GM19043 (cell line): ENCODE measurements around the gene SUN2.

ENCODE experiments used
- ATAC-seq: cut with Tn5 transposase; IDR thresholded peaks from one replicate; pipeline ENCODE4 v1.9.1; 2021; ENCODE audit warnings: low read depth; ENCODE audit not compliant: unreplicated experiment

The SUN2 gene

DNA sequence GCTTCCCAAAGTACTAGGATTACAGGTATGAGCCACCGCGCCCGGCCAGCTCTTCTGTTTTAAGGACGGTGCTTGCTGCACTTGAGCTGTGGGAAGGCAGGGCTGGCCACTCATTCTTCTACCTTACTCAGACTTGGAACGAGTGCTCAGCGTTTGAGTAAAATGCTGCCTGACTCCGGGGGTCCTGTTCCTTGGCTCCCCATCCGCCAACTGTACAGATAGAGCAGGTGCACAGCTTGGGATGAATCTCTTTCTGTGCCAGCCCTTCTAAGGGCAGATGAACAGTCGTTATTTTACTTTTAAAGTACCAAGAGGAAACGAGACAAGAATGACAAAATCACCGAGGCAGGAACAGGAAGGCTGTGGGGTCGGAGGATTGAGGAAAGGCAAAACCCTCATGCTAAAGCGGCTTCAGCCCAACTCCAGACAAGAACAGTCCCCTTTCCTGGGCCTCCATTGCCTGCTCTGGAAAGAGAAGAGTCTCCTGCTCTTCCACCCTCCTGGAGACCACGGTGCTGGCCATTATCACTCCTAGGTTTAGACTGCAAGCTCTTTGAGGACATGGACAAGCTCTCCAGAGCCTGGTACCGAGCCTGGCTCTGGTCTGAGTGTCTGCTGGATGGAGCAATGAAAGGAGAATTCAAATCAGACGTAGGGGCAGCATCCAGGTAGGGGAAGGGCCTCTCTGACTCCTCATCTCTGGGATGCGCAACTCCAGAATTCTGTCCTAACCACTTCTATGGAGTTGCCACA, 1.1 kb upstream of the SUN2 start:
- ATAC-seq = no peak

DNA sequence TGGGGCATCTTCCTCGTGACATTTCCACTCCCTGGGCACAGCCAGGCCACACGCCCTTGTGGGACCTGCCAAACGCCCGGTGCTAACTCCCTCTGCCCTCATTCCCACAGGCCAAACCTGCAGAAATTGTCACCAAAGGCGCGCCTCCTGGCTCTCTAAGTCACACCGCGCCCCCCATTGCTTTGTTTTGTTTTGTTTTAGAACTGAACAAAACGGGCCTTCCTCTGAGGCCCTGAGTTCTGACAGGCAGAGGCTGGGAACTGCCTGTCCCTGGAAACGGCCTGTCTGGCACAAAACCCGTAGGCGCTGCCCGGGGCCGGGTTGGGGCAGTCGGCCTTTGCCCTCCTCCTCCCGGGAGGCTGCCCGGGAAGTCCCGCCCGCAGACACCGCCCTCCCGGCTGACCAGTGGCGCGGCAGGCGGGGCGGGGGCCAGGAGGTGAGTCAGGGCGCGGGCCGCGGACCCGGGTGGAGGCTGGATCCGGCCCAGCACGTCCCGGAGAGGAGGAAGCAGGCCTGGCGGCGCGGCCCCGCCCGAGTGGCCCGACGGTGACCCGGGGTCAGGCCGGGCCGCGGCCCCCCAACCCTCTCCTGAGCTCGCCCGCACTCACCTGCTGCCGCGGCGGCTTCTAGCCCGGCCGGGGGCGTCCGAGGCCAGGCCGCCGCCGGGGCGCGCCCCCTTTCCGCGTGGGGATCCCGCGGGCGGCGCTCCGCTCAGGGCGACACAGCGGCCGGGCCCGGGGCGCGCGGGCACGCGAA, 465 bp downstream of the SUN2 start:
- ATAC-seq = peak; percentile 32

DNA sequence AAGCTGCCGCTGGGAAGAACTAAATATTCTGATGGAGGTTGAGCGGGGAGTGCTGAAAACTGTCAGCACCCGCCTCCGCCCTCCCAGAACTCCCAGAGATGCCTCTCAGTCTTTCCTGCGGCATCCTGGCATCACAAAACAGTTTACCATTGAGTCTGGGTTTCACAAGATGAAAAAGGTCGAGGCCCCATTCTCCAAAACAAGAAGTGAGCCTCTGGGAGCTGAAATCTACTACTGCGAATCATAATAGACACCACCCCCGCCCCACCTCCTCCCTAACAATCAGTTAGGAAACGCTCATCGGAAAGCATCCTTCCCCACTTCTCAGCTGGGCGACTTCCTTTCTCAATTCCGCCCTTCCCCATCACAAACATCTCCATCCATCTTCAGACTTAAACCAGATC, 1.0 kb downstream of the SUN2 start:
- no peak for ATAC-seq

DNA sequence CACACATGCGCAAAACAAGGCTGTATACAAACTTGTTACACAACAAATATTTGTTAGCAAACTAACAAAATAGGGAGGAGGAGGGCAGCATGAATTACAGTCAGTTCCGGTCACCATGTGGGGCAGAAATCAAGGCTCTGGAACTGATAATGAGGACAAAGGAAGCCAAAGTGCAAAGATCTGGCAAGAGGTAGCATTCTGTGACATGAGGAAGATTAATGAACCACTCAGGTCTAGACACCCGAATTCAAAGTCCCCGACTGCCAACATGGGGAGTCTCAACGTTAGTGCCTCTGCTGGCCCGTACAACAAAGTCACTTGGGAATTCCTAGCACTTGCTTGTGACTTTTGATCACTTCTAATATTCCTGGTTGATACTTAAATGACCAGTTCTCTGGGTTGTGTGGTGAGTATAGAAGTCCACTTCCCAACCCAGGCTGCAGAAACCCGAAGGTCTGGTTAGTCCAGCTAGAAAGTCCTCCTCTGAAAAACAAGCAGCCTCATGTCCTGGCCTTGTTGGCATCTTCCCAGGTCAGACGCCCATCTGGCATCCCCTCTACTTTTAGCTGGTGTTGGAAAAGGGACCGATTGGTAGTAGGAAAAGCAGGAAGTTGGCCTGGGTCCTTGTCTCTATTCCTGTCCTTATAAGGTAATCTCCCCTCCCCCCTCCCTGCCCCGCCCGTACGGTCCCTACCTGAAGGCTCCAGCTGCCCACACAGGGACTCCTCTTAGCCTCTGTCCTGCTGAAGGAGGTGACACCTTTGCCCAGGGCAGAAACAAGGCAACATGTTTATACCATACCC, 1.6 kb downstream of the SUN2 start:
- ATAC-seq = no peak

DNA sequence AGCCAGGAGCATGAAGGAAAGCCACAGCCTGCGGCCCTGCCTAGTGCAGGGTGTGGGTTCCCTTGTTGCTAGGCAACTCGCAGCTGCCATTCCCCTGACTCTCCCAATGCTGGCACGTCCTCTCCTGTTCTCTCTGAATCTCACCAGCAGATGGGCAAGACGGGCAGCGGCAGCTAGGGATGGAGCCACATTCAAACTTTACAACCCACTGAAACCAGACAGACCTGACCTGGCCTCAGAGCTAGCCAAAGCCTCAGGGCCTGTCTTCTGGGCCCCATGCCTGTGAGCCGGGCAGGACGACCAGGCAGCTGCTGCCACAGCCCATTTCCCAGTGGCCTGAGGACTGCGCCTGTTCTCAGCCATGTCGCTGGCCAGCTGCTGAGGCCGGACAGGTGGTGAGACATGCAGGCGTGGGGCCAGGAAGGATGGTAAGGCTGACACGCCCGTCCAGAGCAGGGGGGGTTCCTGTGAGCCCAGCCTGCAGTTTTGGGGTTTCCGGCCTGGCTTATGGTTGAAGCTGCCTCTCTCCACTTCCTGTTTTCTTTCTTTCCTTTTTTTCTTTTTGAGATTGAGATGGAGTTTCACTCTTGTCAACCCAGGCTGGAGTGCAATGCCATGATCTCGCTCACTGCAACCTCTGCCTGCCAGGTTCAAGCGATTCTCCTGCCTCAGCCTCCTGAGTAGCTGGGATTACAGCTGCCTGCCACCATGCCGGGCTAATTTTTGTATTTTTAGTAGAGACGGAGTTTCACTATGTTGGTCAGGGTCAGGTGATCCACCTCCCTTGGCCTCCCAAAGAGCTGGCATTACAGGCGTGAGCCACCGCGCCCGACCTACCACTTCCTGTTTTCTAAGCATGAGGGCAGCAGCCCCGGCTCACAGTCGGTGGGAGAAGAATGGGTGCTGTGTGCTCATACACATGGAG, 4.1 kb downstream of the SUN2 start:
- no peak for ATAC-seq

DNA sequence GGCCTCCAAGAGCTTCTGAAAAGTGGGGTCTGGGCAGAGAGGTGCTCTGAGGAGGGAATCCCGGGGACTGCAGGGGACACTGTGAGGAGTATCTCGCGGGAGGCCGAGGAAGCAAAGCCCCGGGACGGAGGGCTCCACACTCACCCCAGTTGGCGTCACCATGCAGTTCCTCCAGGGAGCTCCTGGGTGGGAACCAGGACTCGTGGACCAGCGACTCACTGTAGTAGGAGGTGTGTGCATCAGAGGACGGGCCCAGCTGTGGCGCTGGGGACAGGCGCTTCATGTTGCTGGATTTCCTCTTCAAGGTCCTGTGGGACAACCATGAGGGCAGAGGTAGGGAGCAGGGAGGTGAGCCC, 4.8 kb downstream of the SUN2 start:
- ATAC-seq = no peak

DNA sequence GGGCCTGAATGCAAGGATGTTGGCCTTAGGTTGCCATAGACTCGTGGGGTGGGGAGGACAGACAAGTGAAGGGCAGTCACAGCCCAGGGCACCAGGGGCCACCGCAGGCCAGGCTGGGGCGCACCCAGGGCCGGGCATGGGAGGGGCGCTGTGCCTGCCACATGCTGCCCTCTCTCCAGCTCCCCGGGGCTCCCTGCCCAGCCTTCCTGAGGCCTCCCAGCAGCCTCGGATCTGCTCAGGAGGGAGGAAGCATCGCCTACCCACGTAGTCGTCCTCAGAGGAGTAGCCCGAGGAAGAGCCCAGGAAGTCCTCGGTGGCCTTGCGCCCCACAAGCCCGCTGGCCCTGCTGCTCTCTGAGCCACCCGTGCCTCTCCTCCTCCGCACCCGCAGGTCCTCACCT, 5.2 kb downstream of the SUN2 start:
- no peak for ATAC-seq

DNA sequence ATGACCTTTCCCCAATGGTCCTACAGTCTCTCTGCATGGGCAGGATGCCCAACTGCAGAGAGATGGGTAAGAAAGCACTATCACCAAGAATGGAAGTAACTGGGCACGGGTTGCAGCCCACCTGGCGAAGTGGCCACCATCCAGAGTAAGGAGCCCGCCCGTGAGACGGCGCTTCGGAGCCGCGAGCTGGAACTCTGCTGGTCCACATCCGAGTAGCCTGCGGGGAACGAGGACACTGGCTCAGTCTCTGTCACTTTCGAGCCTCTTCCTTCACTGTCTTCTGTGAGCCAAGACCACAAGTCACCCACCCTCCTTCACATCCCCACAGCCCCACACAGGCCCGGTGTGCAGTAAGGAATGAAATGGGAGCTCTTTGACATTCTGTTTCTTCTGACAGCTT, 5.7 kb downstream of the SUN2 start:
- no peak for ATAC-seq

DNA sequence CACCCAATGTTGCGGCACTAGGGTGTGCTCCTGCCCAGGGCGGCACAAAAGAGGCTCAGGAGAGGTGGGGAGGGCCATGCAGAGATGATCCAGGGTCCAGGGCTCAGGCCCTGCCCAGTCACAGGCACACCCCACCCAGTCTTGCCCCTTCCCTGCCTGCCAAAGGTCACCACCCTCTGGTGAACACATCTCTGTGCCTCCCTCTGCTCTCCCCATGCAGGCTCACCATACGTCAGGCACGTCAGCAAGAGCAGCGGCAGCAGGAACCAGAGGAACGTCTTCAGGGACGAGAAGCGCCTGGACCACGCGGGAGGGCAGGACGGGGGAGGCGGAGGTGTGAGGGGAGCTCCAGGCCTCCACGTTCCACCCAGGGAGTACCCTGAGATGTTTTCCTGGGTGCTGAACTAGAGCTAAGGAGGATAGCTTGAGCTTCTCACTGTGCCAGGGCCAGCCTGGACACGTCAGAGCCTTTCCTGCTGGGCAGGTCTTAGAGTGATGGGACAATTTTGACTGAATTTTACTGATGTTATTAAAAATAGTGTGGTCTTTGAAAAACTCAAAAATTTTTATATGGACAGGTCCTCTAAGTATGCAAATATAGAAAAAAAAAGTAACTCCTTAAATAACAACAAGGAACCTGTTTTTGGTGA, 7.2 kb downstream of the SUN2 start:
- no peak for ATAC-seq

DNA sequence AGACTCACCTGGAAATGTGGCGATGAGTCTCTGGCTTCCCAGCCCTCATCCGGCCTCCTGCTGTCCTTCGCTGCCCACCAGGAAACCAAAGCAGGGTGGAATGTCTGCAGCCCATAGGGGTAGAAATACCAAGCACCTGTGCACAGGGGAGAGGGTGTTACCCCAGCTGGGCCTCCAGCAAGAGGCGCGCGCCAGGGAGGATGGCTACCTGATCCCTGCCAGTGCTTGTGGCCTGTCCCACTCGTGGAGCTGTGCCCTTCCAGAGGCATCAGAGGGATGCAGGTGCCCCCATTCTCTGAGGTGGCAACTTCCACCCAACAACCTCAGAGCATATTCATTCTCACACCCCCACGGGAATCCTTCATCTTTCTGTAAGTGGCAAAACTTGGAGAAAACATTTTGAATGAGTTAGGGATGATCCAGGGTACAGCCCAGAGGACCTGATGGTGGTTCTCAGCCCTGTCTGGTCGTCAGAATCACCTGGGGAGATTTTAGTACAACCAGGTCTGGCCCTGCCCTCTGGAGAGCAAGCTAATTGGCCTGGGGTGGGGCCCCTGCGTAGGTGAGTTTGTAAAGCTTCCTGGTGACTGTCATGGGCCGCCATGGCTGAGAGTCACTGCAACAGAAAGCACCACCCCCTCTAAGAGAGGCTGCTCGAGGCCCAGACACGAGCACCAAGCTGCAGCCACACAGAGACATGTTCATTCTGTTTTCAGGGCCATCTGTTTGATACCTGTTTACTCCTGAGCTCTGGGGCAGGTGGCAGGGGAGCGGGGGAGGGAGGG, 9.9 kb downstream of the SUN2 start:
- ATAC-seq = no peak

DNA sequence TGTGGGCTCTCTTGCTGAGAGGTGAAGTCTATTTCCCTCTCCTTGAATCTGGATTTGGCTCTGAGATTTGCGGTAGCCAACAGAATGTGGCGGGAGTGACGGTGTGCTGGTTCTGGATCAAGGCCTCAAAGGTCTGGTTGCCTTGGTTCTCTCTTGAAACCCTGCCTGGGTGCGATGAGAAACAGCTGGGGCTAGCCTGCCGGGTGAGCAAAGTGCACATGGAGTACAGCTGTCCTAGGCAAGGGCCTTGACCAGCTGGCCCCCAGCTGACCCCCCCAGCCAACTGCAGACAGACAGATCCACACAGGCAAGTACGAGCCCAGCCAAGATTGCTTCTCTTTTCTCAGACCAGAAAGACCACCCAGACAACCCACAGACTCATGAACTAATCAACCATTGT, 10.8 kb downstream of the SUN2 start:
- no peak for ATAC-seq

DNA sequence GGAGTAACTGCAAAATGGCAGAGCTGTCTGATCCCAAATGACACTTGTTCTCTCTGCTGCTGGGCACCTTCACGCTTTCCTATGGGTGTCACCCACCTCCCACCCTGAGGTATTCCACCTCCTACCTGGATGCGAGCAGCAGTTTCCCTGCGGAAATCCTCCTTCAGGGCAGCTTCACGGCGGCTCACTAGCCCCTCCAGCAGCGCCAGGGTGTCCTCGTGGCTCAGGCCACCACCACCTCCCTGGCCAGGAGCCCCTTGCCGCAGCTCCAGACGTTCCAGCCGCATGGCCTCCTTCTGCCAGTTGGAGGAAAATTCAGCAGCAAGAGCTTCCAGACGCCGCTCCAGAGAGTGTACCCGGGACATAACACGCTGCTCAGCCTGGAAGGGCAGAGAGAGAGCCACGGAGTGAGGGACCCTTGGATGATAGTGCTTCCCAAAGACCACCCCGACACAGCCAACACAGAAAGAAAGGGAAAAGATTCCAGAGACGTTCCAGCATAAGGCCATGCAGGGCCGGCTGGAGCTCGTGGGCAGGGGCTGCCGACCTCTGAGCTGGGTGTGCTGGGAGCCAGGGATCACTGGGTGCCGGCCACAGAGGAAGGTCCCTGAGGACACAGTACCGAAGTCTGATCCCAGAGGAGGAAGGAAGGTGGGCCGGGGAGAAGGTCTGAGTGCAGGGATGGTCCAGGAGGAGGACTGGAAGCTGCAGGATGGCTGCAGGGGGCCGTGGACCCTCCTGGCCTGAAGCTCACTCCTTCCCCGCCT, 13.4 kb downstream of the SUN2 start:
- ATAC-seq = no peak

DNA sequence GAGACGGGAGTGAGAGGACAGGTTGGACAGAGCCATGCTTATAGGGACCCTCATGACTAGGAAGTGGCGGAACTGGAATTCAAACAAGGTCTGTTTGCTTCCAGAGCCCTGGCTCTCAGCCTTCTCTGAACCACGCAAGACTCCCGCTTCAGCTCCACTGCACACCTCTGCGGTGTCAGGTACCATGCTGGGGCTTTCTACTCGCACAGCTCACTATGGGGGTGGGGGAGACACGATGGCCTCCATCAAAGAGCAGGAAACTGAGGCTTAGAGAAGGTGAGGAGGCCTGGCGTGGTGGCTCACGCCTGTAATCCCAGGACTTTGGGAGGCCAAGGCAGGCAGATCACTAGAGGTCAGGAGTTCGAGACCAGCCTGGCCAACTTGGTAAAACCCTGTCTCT, 14.2 kb downstream of the SUN2 start:
- ATAC-seq = no peak

DNA sequence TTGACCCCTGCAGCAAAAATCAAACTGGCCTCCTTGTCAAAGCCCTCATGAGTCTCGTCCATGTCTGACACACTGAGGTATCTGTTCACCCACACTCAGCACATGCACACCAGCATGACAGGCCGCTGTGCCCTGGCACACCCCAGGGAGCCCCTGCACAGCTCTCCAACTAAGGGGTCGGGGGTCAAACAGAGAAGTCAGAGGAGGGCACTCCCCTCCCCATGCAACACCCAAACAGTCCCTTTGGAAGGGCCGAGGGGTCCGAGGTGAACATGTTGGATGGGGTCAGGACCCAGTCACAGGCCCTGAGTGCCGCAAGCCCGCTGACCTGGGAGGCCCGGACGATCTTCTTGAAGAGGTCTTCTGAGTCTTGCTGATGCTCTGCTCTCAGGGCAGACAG, 14.6 kb downstream of the SUN2 start:
- no peak for ATAC-seq

DNA sequence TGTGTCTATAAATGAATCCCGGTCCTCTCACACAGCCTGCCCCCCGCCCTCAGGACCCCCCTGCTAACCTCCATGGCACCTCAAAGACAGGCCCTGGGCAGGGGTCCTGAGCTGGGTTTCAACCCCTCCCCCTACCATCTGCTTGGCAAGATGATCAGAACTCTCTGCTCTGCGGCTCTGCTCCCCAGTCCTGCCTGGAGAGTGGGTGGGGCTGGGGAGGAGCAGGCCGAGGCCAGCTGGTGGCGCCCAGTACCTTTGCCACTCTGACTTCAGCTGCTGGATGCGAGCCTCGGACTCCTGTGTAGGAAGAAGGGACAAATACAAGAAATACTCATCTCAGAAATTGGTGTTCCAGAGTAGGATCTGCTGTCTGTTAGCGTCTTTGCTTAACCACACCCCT, 15.0 kb downstream of the SUN2 start:
- no peak for ATAC-seq

DNA sequence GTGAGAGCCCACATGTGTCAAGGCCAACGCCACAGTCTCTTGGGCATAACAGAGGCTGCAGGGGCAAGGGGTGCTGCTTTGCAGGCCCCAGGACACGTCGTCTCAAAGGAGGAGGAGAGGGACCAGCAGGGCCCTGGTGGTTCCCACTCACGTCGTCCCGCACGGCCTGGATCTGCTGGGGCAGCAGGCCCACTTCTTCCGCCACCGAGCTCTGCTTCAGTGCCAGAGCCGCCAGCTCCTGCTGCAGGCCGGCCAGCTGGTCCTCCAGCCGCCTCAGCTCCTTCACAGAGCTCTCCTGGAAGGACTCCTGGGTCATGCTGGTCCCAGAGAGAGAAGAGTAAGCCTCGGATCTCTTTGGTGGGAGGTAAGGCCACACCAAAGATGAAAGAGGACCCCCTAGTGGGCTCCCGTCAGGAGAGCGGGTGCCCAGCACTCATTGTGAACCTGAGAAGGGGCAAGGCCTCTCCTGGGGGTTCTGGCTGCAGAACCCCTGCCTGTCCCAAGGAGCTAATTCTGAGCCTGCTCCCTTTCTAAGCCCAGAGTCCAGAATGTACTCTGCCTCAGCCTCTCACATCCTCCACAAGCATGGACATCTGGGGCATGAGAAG, 15.6 kb downstream of the SUN2 start:
- ATAC-seq = no peak

DNA sequence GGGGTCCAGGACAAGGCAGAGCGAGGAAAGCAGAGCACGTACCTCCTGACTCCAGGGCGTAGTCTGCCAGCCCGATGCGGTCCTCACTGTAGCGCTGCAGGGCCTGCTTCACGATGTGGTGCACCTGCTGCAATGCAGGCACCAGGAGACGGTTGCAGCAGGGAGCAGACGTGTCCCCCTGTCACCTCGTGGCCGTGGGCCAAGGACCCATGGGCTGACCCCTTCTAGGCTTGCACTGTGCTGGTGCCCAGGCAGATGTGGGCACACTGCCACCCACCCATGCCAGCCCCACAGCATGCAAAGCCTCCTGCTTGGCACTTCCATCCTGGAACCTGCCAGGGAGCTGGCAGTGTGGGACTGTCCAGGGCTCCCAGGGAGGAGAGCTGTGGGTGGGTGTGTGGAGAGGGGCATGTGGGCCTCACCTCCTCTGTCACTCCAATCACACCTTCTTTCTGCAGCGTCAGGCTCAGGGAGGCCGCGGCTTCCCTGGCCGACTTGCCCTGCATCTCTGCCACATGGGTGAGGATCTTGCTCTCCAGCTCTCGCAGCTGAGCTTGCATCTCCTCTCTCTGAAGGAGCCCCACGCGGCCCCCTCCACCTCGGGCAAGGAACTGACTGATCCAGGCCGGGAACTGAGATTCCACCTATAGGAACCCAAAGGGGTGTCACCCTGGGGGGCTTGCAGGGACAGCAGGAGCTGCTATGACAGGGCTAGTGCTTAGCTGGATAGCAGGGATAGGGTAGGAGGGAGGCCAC, 16.3 kb downstream of the SUN2 start:
- ATAC-seq = no peak
